ENCODE results near the gene AQP7. TPM values are rescaled to one million over a fixed set of nuclear protein-coding genes. Genes with fewer than 3 reads are reported as not detected.

Gene AQP7
- polyA plus RNA-seq, 1 donor from 2014 or later: not detected

DNA sequence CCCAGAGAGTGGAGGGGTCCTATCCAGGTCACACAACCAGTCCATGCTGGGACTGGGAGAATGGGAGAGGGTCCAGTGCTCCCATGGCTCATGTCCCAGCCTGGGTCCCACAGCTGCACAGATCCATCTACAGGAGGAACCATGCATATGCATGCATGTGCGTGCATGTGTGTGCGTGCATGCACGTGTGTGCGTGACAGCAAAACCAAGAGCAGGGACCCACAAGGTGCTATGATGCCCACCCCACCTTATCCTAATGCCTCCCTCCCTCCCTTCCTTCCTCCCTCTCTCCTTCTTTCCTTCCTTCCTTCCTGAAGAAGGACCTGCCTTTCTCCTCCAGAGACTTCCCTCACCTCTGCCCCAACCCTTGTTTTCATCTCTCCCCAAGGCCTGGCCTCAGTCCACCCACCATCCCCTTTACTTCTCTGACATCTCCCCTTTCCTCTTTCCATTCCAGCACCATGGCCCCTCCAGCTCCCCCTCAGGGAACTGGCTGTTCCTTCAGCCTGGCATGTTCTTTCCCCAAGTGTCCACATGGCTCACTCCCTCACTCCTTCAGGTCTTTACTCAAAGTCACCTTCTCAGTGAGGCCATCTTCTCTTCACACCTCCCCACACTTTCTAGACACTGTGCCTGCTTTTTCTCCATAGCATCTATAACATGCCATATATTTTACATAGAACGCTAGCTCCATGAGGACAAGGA is 21.8 kb downstream of the AQP7 start:
- Histone ChIP-seq H3F3A (ENCODE audit: insufficient read depth, low read length, poor library complexity, severe bottlenecking) (no peaks in the 10 kb centered on the region), H3K9me3 (ENCODE audit: low read length) (no peaks in the 10 kb centered on the region), H3K4me3 (ENCODE audit: low read length) (no peak overlapping the region), H3K27me3 (ENCODE audit: insufficient read depth, low read depth, low read length) (no peaks in the 10 kb centered on the region), H3K9me2 (ENCODE audit: insufficient read depth, low read length) (no peaks in the 10 kb centered on the region), H4K20me1 (ENCODE audit: insufficient read depth) (no peaks in the 10 kb centered on the region), H3K79me2 (replicated peaks; ENCODE audit: insufficient read depth, low read length) (no peaks in the 10 kb centered on the region), H2AFZ (ENCODE audit: low read depth, low read length) (no peak overlapping the region), H3K27ac (ENCODE audit: low read length) (no peak overlapping the region), H3K4me2 (ENCODE audit: low read length) (no peak overlapping the region), H3K9ac (ENCODE audit: low read length) (no peak overlapping the region), H3K36me3 (ENCODE audit: insufficient read depth, low read length) (no peaks in the 10 kb centered on the region)
- no peak for TF ChIP-seq SMC3 (conservative IDR thresholded peaks at IDR 0.05; ENCODE audit: poor library complexity)

DNA sequence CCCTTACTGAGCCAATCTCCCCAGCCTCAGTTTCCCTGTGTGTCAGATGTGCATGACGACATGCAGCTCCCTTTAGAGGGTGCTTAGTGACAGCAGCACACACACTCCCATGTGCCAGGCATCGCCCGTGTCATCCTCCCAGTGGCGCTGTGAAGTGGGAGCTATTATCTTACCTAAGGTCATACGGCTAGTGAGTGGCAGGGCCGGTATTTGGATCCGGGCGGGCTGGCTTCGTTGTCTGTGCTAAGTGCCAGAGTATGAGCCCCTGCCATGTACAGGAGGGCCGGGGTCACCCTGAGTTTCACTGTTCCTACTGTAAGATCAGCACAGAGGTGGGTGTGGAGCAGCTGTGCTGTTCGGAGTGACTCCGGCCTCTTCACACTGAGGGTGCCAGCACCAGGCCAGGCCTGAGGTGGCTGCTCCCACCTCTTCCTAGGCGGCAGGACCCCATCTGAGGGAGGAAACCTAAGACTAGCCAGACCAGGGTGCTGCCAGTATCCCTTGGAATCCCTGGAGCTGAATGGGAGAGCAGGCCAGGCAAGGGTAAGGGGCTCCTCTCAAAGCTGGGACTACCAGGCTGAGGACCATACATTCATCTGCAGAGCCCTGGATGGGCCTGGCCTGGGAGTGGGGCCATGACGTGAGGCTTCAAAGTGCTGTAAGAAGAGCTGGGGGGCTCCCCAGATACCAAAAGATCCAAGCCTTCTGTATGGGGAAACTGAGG is 22.5 kb downstream of the AQP7 start:
- Histone ChIP-seq H3K27me3 (ENCODE audit: insufficient read depth, low read depth, low read length) (no peaks in the 10 kb centered on the region), H4K20me1 (ENCODE audit: insufficient read depth) (no peaks in the 10 kb centered on the region), H3K9me3 (ENCODE audit: low read length) (no peaks in the 10 kb centered on the region), H3K36me3 (ENCODE audit: insufficient read depth, low read length) (no peaks in the 10 kb centered on the region), H3K4me2 (ENCODE audit: low read length) (no peak overlapping the region), H2AFZ (ENCODE audit: low read depth, low read length) (no peak overlapping the region), H3K79me2 (replicated peaks; ENCODE audit: insufficient read depth, low read length) (no peaks in the 10 kb centered on the region), H3K4me3 (ENCODE audit: low read length) (no peak overlapping the region), H3F3A (ENCODE audit: insufficient read depth, low read length, poor library complexity, severe bottlenecking) (no peaks in the 10 kb centered on the region), H3K27ac (ENCODE audit: low read length) (no peak overlapping the region), H3K9ac (ENCODE audit: low read length) (no peak overlapping the region), H3K9me2 (ENCODE audit: insufficient read depth, low read length) (no peaks in the 10 kb centered on the region)
- TF ChIP-seq SMC3 (conservative IDR thresholded peaks at IDR 0.05; ENCODE audit: poor library complexity): no peak
- TF ChIP-seq TAF1 (IDR thresholded peaks at IDR 0.05; ENCODE audit: low read depth): no peak
- no peak for TF ChIP-seq EZH2 (IDR thresholded peaks at IDR 0.05; ENCODE audit: borderline replicate concordance, insufficient read depth, low read length, poor library complexity, severe bottlenecking)
- no peak for TF ChIP-seq MXI1 (conservative IDR thresholded peaks at IDR 0.05; ENCODE audit: poor library complexity, severe bottlenecking)
- TF ChIP-seq, protein P1, sequence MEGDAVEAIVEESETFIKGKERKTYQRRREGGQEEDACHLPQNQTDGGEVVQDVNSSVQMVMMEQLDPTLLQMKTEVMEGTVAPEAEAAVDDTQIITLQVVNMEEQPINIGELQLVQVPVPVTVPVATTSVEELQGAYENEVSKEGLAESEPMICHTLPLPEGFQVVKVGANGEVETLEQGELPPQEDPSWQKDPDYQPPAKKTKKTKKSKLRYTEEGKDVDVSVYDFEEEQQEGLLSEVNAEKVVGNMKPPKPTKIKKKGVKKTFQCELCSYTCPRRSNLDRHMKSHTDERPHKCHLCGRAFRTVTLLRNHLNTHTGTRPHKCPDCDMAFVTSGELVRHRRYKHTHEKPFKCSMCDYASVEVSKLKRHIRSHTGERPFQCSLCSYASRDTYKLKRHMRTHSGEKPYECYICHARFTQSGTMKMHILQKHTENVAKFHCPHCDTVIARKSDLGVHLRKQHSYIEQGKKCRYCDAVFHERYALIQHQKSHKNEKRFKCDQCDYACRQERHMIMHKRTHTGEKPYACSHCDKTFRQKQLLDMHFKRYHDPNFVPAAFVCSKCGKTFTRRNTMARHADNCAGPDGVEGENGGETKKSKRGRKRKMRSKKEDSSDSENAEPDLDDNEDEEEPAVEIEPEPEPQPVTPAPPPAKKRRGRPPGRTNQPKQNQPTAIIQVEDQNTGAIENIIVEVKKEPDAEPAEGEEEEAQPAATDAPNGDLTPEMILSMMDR (IDR thresholded peaks at IDR 0.05; ENCODE audit: poor library complexity, severe bottlenecking): no peak
- TF ChIP-seq, protein P2, sequence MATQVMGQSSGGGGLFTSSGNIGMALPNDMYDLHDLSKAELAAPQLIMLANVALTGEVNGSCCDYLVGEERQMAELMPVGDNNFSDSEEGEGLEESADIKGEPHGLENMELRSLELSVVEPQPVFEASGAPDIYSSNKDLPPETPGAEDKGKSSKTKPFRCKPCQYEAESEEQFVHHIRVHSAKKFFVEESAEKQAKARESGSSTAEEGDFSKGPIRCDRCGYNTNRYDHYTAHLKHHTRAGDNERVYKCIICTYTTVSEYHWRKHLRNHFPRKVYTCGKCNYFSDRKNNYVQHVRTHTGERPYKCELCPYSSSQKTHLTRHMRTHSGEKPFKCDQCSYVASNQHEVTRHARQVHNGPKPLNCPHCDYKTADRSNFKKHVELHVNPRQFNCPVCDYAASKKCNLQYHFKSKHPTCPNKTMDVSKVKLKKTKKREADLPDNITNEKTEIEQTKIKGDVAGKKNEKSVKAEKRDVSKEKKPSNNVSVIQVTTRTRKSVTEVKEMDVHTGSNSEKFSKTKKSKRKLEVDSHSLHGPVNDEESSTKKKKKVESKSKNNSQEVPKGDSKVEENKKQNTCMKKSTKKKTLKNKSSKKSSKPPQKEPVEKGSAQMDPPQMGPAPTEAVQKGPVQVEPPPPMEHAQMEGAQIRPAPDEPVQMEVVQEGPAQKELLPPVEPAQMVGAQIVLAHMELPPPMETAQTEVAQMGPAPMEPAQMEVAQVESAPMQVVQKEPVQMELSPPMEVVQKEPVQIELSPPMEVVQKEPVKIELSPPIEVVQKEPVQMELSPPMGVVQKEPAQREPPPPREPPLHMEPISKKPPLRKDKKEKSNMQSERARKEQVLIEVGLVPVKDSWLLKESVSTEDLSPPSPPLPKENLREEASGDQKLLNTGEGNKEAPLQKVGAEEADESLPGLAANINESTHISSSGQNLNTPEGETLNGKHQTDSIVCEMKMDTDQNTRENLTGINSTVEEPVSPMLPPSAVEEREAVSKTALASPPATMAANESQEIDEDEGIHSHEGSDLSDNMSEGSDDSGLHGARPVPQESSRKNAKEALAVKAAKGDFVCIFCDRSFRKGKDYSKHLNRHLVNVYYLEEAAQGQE (IDR thresholded peaks at IDR 0.05; ENCODE audit: borderline replicate concordance): no peak

Data from neural cell (in vitro differentiated cells).